CD4-positive, alpha-beta T cell treated with Interleukin-6 for 4 hours (primary cell): Measurements from ENCODE around the gene NCEH1.
"Not testable (repeated sequence)": the region's sequence is repeated elsewhere in the genome, so short reads cannot be mapped to it uniquely, and the experiment has no call there.

ENCODE experiments used
- DNase-seq: peaks from one replicate; pipeline ENCODE4 v3.0.0-alpha.2; 2020; ENCODE audit warnings: mixed read lengths

Gene NCEH1

GRCh38 chr3:172707030-172707429 lies 3.8 kb downstream of the NCEH1 start:
- DNase-seq = no peak

DNA sequence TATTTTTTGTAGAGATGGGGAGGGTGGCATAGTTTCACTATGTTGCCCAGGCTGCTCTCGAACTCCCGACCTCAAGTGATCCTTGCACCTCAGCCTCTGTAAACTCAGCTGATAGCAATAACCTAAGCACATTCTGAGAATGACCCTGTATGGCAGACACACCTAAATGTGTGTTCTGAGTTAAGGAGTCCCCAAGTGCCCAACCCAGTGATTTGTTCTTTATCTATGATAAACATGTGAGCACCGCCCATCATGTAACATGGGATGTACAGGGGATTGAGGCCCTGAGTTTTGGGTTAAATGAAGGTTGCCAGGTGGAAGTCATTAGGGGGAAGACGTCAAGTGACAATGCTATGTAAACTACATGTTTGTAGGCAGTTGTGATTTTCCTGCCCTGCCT lies 5.7 kb downstream of the NCEH1 start:
- DNase-seq = no peak

- no peak for DNase-seq
Observed at GRCh38 chr3:172704001-172704400, 6.9 kb downstream of the NCEH1 start.

DNA sequence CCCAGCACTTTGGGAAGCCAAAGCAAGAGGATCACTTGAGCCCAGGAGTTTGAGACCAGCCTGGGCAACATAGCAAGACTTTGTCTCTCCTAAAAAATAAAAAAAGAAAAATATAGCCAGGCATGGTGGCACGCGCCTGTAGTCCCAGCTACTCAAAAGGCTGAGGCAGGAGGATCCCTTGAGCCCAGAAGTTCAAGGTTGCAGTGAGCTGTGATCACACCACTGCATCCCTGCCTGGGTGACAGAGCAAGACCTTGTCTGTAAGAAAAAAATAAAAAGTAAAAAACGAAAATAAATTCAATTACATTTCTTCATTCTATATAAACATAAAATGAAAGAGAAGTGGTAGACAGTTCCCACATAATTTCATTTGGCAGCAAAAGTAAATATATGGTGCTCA lies 8.1 kb downstream of the NCEH1 start:
- not testable (repeated sequence) for DNase-seq

DNA sequence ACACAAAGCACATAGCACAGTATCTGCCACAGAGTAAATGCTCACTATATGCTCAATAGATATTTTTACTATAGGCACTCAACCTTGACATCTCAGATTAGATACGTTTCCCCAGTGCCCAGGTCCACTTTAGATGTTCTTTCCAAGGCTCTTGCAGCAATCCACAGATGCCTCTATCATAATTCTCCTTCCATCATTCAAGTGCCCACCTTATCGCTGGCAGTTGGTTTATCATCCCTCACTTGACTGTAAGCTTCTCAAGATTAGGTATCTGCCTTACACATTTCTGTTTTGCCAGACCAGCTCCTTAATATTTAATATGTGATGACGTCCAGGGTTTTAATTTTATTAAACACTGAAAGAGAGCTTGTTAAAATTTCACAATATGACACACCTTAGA lies 8.6 kb downstream of the NCEH1 start:
- no peak for DNase-seq

- no peak for DNase-seq
Observed at GRCh38 chr3:172701751-172702150, 9.1 kb downstream of the NCEH1 start.

DNA sequence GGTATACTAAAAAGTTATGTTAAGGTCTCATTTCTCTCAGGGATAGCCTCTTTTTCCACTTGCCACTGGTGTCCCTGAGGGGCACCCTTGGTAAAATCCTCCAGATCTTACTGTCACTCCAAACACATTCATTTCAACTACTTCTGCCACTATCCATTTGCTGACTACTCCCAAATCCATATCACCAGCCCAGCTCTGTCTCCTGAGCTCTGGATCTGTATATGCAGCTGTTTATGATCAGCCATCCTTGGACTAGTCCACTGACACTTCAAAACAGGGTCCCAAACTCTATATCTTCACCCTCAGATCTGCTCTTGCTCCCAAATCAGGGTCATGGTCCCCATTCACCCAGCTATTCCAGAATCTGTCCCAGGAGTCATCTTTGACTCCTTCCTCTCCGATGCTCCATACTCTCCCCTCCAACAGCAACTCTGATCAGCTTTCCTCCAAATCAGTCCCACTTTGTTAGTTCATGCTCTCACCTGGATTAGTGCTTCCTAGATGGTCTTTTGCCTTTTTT lies 9.9 kb downstream of the NCEH1 start:
- no peak for DNase-seq

DNA sequence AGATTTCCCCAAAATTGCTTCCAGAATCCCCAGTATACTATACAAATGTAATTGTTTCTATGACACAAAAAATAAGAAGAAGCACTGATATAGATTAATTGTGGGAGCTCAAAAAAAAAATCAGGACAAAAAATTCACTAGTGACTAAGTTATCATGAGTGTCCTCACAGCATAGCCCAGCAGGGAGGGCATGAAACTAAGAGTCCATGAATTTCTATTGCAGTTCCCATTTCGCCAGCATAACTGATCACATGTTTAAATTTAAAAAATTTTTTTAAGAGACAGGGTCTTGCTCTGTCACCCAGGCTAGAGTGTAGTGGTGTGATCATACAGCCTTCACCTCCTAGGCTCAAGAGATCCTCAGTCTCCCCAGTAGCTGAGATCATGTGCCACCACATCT lies 10.6 kb downstream of the NCEH1 start:
- no peak for DNase-seq

DNA sequence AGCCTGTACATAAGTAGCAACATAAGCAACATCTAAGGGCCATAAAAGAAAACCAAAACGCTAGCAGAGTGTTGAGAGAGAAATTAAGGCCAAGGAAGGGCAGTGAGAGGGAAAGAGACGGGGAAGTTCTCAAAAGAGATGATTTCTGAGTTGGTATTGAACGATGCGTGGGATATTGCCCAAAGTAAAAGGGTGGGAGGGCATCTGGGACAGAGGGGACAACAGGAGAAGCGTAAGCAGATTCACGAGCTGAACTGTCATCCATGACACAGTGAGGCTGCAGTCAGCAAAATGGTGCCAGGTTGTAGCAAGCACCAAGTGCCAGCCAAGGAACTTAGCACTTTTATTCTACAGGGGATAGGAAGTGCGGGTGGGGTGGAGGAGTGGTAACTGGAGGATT lies 11.8 kb downstream of the NCEH1 start:
- no peak for DNase-seq

DNA sequence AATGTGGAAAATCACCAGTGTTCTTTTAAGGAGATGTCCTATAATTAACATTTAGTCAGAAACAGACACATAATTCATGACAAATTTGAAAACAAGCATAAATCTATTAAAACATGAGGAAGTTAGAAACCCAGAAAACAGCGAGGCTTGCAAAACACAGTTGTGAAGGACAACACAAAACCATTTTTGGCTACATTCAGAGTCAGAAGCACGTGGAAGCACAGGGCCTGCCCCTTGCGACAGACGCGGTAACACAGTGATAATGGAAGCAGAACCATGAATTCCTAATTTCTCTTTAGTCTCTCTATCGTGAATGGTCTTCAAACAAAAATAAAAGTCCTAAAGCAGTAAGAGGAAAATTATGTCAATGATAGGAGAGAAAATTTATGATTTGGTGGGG lies 12.2 kb downstream of the NCEH1 start:
- DNase-seq = no peak

GRCh38 chr3:172697558-172697957 lies 13.3 kb downstream of the NCEH1 start:
- no peak for DNase-seq

GRCh38 chr3:172696357-172696756 lies 14.5 kb downstream of the NCEH1 start:
- no peak for DNase-seq

DNA sequence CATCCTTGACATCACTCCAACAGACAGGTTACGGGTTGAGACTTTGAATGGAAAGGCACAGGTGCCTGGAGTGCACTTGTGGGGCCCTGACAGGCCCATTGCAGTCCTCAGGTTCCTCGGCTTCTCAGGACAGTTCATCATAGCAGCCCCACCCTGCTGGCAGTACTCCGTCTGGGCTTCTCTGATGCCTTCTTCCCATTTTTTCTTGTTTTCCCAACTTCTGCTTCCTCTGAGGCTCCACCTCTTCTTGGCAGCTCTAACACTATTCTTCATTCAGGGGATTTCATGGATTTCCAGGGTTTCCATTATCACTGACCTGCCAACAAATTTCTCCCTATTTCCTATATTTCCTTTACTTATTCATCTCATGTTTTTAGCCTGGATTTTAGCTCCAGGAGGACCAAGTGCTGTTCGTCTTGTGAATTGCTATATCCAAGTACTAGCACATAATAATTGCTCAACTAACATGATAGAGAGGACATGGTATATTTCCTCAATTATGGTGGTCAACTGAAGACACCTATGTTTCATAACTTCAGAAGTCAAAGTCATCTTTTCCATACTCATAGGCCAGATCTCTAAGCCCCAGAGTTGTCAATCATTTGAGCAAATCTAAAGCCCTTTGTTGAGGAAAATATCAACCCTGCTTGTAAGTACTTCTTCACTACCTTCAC lies 16.2 kb downstream of the NCEH1 start:
- no peak for DNase-seq

- no peak for DNase-seq
Observed at GRCh38 chr3:172692751-172693338, 18.0 kb downstream of the NCEH1 start.

DNA sequence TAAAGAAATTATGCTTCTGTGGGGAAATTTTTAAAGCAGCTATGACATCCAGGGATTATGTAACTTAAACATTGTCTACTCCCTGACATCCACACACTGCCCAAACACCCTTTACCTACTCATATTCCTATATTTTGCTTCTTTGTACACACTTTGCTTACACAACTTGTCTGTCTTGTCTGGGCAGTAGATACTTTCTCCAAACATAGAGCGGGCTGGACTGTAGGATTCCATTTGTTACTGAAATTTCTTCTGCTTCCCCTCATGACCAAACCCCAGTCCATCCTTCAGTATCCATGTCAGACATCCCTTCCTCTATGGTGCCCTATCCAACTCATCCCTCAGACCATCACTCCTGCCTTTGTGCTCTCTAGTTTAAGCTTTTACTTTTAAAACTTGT lies 19.9 kb downstream of the NCEH1 start:
- no peak for DNase-seq

DNA sequence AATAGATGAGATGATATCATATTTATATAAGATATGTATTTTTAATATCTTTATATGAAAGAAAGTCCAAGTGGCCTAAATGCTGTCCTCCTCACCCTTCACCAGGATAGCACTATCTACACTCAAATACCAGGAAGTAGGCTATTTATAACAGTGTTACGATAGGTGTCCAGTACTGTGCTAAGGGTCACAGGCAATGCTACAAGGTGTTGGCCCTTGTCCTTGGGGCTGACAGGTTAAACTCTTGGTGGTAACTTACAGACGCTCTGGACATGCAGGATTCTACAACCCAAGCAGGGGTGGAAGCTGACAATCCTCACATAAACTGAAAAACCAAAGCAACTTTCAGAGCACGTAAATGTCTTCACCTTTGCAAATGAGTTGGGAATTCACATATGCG lies 22.3 kb downstream of the NCEH1 start:
- no peak for DNase-seq

DNA sequence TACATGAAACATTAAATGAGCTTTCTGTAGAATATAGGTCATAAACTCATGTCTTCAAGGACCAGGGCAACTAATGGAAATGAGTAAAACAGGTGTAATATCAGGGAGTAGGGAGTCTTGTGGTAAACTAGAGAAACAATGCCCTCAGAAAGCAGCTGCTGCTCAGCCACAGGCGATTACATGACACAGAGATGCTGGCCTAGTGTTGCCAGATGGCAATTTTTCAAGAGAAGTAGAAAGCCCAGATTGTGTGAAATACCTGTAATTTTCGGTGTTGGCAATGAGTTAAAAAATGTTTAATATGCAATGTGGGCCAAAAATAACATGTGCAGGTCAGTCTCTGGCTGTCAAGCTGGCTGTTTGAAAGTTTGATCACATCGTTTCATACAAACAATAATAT lies 23.4 kb downstream of the NCEH1 start:
- no peak for DNase-seq

DNA sequence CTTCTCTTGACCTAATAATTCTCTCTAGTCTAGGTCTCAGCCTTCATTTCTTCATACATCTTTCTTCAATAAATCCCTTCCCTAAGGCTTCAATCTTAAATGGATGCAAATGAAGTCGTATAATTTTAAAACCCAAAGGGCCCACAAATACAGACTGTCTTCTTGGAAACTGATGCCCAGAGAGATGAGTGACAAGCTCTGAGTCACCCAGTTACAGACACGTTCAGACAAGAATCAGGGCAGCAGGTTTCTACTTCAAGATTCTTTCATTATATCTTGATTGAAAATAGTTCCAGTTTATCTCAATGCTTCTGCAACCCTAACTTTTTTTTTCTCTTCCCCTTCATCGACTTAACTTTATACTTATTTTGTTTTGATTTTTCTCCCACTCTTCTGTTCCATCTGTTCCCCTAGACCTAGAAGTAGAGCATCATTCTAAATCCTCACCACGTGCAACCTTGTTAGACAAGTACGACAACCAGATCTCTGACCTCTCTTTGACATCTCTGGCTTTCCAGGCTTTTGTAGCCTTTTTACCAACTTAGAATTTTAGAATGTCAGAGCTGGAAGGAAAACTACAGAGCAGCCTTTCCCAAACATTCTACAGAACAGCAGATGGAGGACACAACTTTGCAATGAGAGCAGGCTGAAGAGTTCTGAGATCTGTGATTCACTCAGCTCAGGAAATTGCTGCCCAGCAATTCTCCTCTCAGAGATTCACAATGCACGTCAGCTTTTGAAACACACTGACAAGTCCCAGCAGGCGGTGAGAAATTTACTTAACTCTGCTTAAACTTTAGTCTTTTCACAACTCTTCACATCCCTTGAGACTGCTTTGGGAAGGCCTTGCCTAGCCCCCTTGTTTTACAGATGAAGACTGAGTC lies 25.3 kb downstream of the NCEH1 start:
- DNase-seq = no peak

- DNase-seq = no peak
Observed at GRCh38 chr3:172680684-172681083, 30.2 kb downstream of the NCEH1 start.

DNA sequence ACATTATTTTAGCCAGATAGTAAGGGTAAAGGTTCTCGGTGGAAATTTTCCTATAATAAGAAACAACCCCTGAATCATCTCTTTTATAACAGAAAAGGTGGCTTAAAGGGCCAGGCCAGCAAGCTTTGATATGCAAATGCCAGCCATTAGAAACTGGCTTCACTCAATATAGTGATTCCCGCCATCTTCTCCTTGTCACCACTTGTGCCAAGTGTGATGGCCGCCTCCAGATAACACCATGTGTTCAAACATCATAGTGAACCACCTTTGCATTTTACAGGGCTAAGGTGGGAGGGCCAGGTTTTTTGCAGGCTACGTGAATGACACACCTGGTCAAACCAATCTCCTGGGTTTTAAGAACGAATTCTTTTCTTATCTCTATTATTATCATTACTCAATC lies 31.3 kb downstream of the NCEH1 start:
- no peak for DNase-seq

DNA sequence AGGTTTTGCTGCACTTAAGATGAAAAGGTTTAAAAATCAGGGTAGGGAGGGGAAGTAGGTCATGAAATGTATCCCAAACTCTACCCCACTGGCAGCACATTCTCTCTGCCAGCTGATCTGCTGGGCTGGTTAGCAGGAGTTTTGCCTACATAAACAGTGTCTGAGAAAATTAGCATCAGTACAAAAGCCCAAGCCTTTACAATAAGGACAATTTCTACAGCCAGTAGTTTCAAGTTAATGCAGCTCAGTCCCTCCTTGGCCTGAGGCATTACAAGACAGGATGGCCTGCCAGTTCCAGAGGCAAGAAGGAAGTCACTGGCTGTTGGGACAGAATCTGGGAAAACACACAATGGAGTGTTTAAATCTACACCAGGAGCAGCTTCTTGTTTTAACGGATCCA lies 32.8 kb downstream of the NCEH1 start:
- no peak for DNase-seq

DNA sequence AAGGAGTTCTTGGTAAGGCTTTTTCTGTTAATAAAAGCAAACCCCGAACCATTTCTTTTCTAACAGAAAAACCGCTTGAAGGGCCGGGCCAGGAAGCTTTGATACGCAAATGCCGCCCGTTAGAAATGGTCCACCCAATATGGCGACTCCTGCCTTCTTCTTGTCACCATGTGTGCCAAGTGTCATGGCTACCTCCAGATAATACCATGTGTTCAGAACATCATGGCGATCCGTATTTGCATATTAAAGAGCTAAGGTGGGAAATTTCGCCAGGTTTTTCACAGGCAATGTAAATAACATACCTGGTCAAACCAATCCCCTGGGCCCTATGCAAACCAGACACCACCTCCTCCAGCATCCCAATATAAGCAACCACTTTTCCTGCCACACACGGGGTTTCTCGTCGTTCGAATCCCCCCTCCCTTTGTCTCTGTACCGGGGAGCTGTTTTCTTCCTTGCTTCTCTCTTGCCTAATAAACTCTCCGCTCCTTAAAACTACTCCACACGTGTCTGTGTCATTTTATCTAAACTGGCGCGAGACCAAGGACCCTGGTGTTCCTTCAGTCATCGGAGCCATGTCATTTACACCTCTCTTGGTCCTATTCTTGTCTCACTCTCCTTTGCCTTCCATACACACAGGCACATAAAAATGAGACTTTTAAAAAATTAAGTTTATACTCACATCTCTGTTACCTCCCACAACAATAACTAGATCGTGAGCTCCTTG lies 34.5 kb downstream of the NCEH1 start:
- DNase-seq = no peak
